K562 (cell line): ENCODE measurements around the gene MDH2. TPM values are rescaled to one million over a fixed set of nuclear protein-coding genes. Genes with fewer than 3 reads are reported as not detected.

ENCODE experiments used
- CBFA2T2 ChIP-seq: fragments of 450-650 bp; conservative IDR thresholded peaks from 2 replicates; pipeline ENCODE4 v1.6.1; 2017; ENCODE audit warnings: mild to moderate bottlenecking
- CBFB ChIP-seq: sonication (generic); formaldehyde crosslinking; IDR thresholded peaks from 2 replicates; pipeline ENCODE4 v1.4.0; 2020; ENCODE audit warnings: mild to moderate bottlenecking, missing genetic modification reagents
- E2F1 ChIP-seq: sonication (generic); formaldehyde crosslinking; IDR thresholded peaks from 2 replicates; pipeline ENCODE4 v1.8.1; 2023; ENCODE audit warnings: mild to moderate bottlenecking, missing genetic modification reagents, moderate library complexity
- ETV1 ChIP-seq: fragments of 450-650 bp; conservative IDR thresholded peaks from 2 replicates; pipeline ENCODE4 v1.6.1; 2016; ENCODE audit warnings: missing genetic modification characterization, control low read depth, low read depth, missing compliant biosample characterization
- FOXP4 ChIP-seq: sonication (generic); formaldehyde crosslinking; IDR thresholded peaks from 2 replicates; pipeline ENCODE4 v1.8.0; 2022; ENCODE audit warnings: mild to moderate bottlenecking, missing genetic modification reagents, borderline replicate concordance
- GMEB1 ChIP-seq: fragments of 250-450 bp; sonication (Bioruptor Pico); IDR thresholded peaks from 2 replicates; pipeline ENCODE4 v1.4.0; 2020; ENCODE audit warnings: mild to moderate bottlenecking
- HOXB6 ChIP-seq: fragments of 250-450 bp; sonication (Bioruptor Pico); IDR thresholded peaks from 2 replicates; pipeline ENCODE4 v1.5.1; 2022; ENCODE audit warnings: mild to moderate bottlenecking, borderline replicate concordance
- IRF9 ChIP-seq: fragments of 450-650 bp; IDR thresholded peaks from 2 replicates; pipeline ENCODE4 v1.6.1; 2016; ENCODE audit warnings: missing biosample characterization, missing genetic modification characterization
- JUND ChIP-seq, 2 experiments: IDR thresholded peaks; 2 replicates in 1 of 2; 3 replicates in 1 of 2; pipeline ENCODE4 v1.6.1; 2011; ENCODE audit warnings: borderline replicate concordance in 2 of 2, low read depth in 2 of 2, low read length in 2 of 2, improper control_type of control experiment in 1 of 2, missing biosample characterization in 1 of 2, missing genetic modification characterization in 1 of 2, missing genetic modification reagents in 1 of 2
- MTA1 ChIP-seq: fragments of 450-650 bp; IDR thresholded peaks from 2 replicates; pipeline ENCODE4 v1.6.1; 2017; ENCODE audit warnings: borderline replicate concordance
- PHF21A ChIP-seq: fragments of 450-650 bp; IDR thresholded peaks from 2 replicates; pipeline ENCODE4 v1.6.1; 2017; ENCODE audit warnings: low read depth, borderline replicate concordance
- POLR2AphosphoS2 ChIP-seq: IDR thresholded peaks from 2 replicates; pipeline ENCODE4 v1.6.1; 2012; ENCODE audit warnings: low read length, improper control_type of control experiment
- SREBF1 ChIP-seq: fragments of 150-350 bp; IDR thresholded peaks from 2 replicates; pipeline ENCODE4 v1.6.1; 2014; ENCODE audit warnings: antibody characterized with exemption, low read depth, low read length, borderline replicate concordance
- UBTF ChIP-seq, 2 experiments: IDR thresholded peaks; 2 replicates each; pipeline ENCODE4 v1.6.1; 2012; ENCODE audit warnings: improper control_type of control experiment in 2 of 2, low read depth in 2 of 2, low read length in 2 of 2, borderline replicate concordance in 1 of 2
- USF1 ChIP-seq: sonication (generic); formaldehyde crosslinking; IDR thresholded peaks from 2 replicates; pipeline ENCODE4 v1.9.0; 2022; ENCODE audit warnings: mild to moderate bottlenecking, missing genetic modification reagents
- ZFP1 ChIP-seq: fragments of 450-650 bp; formaldehyde crosslinking; IDR thresholded peaks from 2 replicates; pipeline ENCODE4 v1.4.0; 2020; ENCODE audit warnings: mild to moderate bottlenecking, mixed read lengths
- ZNF347 ChIP-seq: fragments of 450-650 bp; formaldehyde crosslinking; IDR thresholded peaks from 2 replicates; pipeline ENCODE4 v1.4.0; 2020; ENCODE audit warnings: low read depth, mild to moderate bottlenecking, moderate library complexity
- ZNF561 ChIP-seq: fragments of 450-650 bp; formaldehyde crosslinking; conservative IDR thresholded peaks from 2 replicates; pipeline ENCODE4 v1.4.0; 2020; ENCODE audit warnings: mild to moderate bottlenecking, moderate library complexity
- ZNF57 ChIP-seq: fragments of 450-650 bp; formaldehyde crosslinking; IDR thresholded peaks from 2 replicates; pipeline ENCODE4 v1.4.0; 2020; ENCODE audit warnings: mild to moderate bottlenecking, moderate library complexity
- polyA plus RNA-seq, 8 experiments: library from polyadenylated mRNA; depleted of rRNA in 4 of 8; stranded (reverse) in 5 of 8; unstranded in 3 of 8; fragments of >200 nt; fragmentation: Nextera tagmentation in 2 of 8; fragmentation: Illumina TruSeq in 1 of 8; extraction: Ambion mirVana in 2 of 8; extraction: Trizol in 1 of 8; gene quantifications; 2 replicates each; pipeline versions ENCODE4 v1.2.1 to v1.2.3, GENCODE V29; 2011 to 2014; ENCODE audit warnings: inconsistent platforms in 1 of 8, missing spikeins in 1 of 8
- total RNA-seq, 7 experiments: library from RNA; depleted of rRNA in 6 of 7; stranded (reverse); fragments of >200 nt in 6 of 7; fragmentation: Illumina TruSeq in 2 of 7; extraction: Trizol in 2 of 7; gene quantifications; 2 replicates each; pipeline versions ENCODE4 v1.2.1 to v1.2.3, GENCODE V29; 2011 to 2021; ENCODE audit warnings: low replicate concordance in 1 of 7

MDH2 gene
- total and polyA plus RNA-seq, 9 of the 15 experiments (the other 6 are each of a cell fraction or from before 2014, with no cell fraction given): 106 to 701 (median 242) TPM

- peak; percentile 50; the same call in 1 of the 2 replicates for TF ChIP-seq CBFA2T2
- no peak for TF ChIP-seq HOXB6 (CRISPR knock-in tag)
- TF ChIP-seq E2F1 (CRISPR knock-in tag): no peak
- TF ChIP-seq CBFB (CRISPR knock-in tag): no peak
- no peak for TF ChIP-seq IRF9 (tag)
- no peak for TF ChIP-seq JUND (IDR thresholded peaks at IDR 0.05; ENCODE audit: borderline replicate concordance, low read depth, low read length)
- no peak for TF ChIP-seq JUND (tag; IDR thresholded peaks at IDR 0.05; ENCODE audit: borderline replicate concordance, low read depth, low read length)
- TF ChIP-seq ZFP1 (CRISPR knock-in tag): no peak
- TF ChIP-seq SREBF1: no peak
- TF ChIP-seq ETV1 (tag): no peak
- no peak for TF ChIP-seq PHF21A
- TF ChIP-seq ZNF561: no peak
- no peak for TF ChIP-seq POLR2AphosphoS2
- TF ChIP-seq ZNF347 (CRISPR knock-in tag): no peak
- 0 out of 2 replicates have a peak, but pooled peaks have one; percentile 27 for TF ChIP-seq MTA1
- no peak for TF ChIP-seq USF1 (CRISPR knock-in tag)
- no peak for TF ChIP-seq GMEB1
- no peak for TF ChIP-seq UBTF (IDR thresholded peaks at IDR 0.05; ENCODE audit: borderline replicate concordance in 1 of 2, low read depth in 2 of 2, low read length in 2 of 2)
- no peak for TF ChIP-seq ZNF57 (CRISPR knock-in tag)
- TF ChIP-seq FOXP4 (CRISPR knock-in tag): no peak
Measured at GRCh38 chr7:76049295-76049694, 1.4 kb downstream of the MDH2 start (continued).
